Activated CD4-positive, alpha-beta T cell treated with anti-CD3 and anti-CD28 coated beads, Interleukin-2, Interleukin-4, amounts not matched to agents 100 ng/mL and 50 ng/mL, durations not matched to agents 16 hours and 8 hours (primary cell): ENCODE measurements around the gene TEAD1.

ENCODE experiments used
- DNase-seq: peaks from one replicate; pipeline ENCODE4 v3.0.0-alpha.2; 2020; ENCODE audit warnings: low spot score

Gene TEAD1

GRCh38 chr11:12943311-12943710, 269.1 kb downstream of the TEAD1 start:
- no peak for DNase-seq

GRCh38 chr11:12944889-12945288, 270.7 kb downstream of the TEAD1 start:
- no peak for DNase-seq

GRCh38 chr11:12949453-12949852, 275.2 kb downstream of the TEAD1 start:
- no peak for DNase-seq

GRCh38 chr11:12950670-12951069, 276.4 kb downstream of the TEAD1 start:
- DNase-seq: no peak

GRCh38 chr11:12951376-12951775, 277.2 kb downstream of the TEAD1 start:
- DNase-seq: no peak

GRCh38 chr11:12952094-12952493, 277.9 kb downstream of the TEAD1 start:
- DNase-seq: no peak

GRCh38 chr11:12958986-12959385, 284.8 kb downstream of the TEAD1 start:
- DNase-seq: no peak

GRCh38 chr11:12961615-12962014, 287.4 kb downstream of the TEAD1 start:
- DNase-seq: no peak

GRCh38 chr11:12962306-12962705, 288.1 kb downstream of the TEAD1 start:
- no peak for DNase-seq

- no peak for DNase-seq
Observed at GRCh38 chr11:12963051-12963450, 288.8 kb downstream of the TEAD1 start.

GRCh38 chr11:12963792-12964536, 289.7 kb downstream of the TEAD1 start:
- peak; percentile 70 for DNase-seq

- no peak for DNase-seq
Observed at GRCh38 chr11:12964650-12965049, 290.4 kb downstream of the TEAD1 start.

GRCh38 chr11:12966002-12966401, 291.8 kb downstream of the TEAD1 start:
- no peak for DNase-seq

- DNase-seq: no peak
Observed at GRCh38 chr11:12968101-12968500, 293.9 kb downstream of the TEAD1 start.

- no peak for DNase-seq
Observed at GRCh38 chr11:12968826-12969225, 294.6 kb downstream of the TEAD1 start.

- no peak for DNase-seq
Observed at GRCh38 chr11:12971955-12972354, 297.7 kb downstream of the TEAD1 start.

- DNase-seq: no peak
Observed at GRCh38 chr11:12973528-12974181, 299.4 kb downstream of the TEAD1 start.

- DNase-seq: no peak
Observed at GRCh38 chr11:12975195-12975594, 301.0 kb downstream of the TEAD1 start.

GRCh38 chr11:12979928-12980689, 305.9 kb downstream of the TEAD1 start:
- no peak for DNase-seq

GRCh38 chr11:12981676-12982522, 307.7 kb downstream of the TEAD1 start:
- no peak for DNase-seq

- DNase-seq: no peak
Observed at GRCh38 chr11:12983336-12983735, 309.1 kb downstream of the TEAD1 start.
